ENCODE results near the gene ELOVL5.
"Not testable (repeated sequence)": the region's sequence is repeated elsewhere in the genome, so short reads cannot be mapped to it uniquely, and the experiment has no call there.

ELOVL5 gene

DNA sequence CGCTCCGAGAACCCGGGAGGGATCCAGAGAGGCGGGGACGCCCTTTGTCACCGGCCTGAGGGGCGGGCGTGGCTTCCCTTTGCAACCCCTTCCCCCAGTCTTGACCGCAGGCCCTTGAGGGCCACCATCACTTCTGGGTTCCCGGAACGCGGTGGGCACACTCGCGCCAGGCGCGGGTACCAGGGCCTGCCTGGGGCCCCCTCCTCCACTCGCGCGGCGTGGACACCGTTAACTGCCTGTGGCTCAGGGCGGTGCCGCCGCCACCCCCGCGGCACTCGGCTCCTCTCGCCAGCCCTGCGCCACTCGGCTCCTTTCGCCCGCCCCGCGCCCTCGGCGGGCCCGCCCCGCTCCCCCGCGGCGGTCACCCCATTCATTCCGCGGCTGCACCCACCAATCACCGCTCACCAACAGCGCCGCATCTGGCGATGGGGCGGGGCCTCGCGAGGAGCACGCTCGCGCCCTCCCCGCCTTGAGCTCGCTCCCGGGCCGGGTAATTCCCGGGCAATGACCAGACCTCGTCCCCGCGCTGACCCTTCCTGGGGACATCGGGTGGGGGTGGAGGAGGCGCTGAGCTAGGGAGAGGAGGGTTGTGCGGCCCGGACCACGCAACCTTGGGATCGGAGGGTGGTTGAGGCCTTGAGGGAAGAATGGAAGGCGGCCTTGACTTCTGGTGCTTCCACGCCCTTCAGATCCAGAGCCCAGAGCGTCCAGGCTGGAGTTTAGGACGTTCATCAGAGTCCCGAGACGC, 10.5 kb upstream of the ELOVL5 start:
- DNase-seq: peak; percentile 87

GRCh38 chr6:53358440-53359094, 9.8 kb upstream of the ELOVL5 start:
- no peak for DNase-seq

GRCh38 chr6:53357576-53358360, 9.0 kb upstream of the ELOVL5 start:
- DNase-seq: no peak

DNA sequence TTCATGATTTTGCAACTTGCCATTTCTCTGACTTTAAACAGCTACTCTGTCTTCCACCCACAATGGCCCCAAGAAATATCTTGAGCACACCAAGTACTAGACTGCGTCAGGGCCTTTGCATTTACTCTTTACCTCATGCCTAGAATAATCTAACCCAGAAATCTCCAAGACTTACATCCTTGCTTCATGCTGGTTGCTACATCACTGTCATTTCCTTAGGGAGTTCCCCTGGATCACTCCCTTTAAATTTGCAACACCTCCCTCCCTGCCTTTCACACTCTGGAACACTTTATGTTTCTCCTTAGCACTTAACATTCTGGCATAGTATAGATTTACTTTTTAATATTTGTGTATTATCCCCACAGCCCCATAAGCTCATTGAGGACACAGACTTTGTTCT, 4.9 kb upstream of the ELOVL5 start:
- no peak for DNase-seq

DNA sequence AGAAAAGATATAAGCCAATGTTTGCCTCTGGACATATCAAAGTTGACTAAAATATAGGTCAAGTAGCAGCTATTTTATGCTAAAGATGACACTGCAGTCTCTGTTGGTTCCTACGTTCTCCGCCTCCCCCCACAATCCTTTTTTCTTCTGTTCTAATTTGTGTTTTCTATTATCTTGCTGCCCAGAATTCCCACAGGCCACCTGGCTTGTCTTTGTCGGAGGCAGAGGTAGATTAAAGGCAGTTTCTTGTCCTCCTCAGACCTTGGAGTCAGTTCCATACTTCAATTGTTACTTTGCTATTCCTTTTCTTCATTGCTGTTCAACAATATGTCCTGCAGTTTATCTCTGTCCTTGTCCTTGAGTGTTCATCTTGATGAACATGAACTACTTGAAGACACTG, 3.6 kb upstream of the ELOVL5 start:
- no peak for DNase-seq

GRCh38 chr6:53349209-53349693, 501 bp upstream of the ELOVL5 start:
- DNase-seq: no peak

DNA sequence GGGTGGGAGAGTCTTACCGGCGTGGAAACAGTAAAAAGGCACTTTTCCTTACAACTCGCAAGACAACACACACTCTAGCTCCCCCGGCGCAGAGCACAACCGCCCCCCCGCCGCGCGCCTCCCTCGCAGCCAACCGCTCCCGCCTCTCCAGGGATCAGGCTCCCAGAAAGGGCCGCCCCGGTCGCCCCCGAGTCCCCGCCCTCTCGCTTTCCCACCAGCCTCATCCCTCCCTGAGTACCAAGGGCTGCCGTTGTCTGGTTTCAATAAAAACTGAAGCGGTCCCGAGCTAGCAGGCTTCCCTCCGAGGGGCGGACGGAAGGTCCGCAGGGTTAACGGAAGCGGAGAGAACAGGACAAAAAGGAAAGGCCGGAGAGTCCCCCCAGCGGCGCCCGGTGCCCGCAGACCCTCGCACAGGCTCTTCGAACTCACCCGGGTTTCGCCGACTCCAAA, 804 bp downstream of the ELOVL5 start:
- DNase-seq: peak; percentile 34

GRCh38 chr6:53347250-53347920, 1.4 kb downstream of the ELOVL5 start:
- no peak for DNase-seq

DNA sequence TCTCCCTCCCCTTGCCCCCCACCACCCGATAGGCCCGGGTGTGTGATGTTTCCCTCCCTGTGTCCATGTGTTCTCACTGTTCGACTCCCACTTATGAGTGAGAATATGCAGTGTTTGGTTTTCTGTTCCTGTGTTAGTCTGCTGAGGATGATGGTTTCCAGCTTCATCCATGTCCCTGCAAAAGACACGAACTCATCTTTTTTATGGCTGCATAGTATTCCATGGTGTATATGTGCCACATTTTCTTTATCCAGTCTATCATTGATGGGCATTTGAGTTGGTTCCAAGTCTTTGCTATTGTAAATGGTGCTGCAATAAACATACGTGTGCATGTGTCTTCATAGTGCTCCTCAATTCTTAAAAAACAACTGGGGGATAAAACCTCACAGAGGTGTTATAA, 2.7 kb downstream of the ELOVL5 start:
- not testable (repeated sequence) for DNase-seq

- DNase-seq: no peak
Measured at GRCh38 chr6:53344969-53345368, 3.8 kb downstream of the ELOVL5 start.

DNA sequence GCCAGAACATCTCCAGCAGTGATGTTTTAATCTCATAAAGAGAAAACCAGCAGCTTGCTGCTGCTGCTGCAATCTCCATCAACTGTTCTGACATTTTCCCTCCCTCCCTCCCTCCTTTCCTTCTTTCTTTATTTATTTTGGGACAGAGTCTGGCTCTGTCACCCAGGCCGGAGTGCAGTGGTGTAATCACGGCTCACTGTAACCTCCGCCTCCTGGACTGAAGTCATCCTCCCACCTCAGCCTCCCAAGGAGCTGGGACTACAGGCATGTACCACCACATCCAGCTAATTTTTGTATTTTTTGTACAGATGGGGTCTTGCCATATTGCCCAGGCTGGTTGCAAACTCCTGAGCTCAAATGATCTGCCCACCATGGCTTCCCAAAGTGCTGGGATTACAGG, 5.7 kb downstream of the ELOVL5 start:
- DNase-seq: no peak

- no peak for DNase-seq
Measured at GRCh38 chr6:53342217-53342616, 6.5 kb downstream of the ELOVL5 start.

- DNase-seq: no peak
Measured at GRCh38 chr6:53340536-53340935, 8.2 kb downstream of the ELOVL5 start.

DNA sequence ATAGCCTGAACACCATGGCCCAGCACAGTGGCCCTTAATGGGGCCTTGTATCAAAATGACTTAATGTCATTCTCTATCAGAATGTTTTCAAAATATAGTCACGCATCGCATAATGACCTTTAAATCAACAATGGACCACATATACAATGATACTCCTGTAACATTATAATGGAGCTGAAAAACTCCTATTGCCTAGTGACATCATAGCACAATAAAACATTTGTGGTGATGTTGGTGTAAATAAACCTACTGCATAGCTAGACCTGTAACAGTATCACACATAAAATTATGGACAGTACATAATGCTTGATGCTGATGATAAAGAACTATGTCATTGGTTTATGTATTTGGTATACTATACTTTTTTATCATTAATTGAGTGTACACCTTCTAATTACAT, 9.3 kb downstream of the ELOVL5 start:
- no peak for DNase-seq

- DNase-seq: no peak
Measured at GRCh38 chr6:53338304-53338703, 10.4 kb downstream of the ELOVL5 start.

DNA sequence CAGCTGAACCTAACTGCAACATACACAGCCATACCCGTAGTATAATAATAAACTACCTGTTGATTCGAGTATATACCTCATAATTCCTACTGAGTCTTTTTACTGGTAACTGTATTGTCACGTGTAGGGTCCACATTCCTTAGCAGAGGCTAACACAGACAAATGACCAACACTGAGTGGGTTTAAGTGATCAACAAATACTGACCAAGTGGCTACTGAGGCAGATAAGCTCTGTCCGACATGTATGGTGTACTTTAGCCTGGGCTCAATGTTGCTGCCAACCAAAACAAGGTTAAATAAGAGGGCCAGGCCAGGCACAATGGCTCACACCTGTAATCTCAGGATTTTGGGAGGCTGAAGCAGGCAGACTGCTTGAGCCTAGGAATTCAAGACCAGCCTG, 12.7 kb downstream of the ELOVL5 start:
- no peak for DNase-seq

- peak; percentile 61 for DNase-seq
Measured at GRCh38 chr6:53335224-53335994, 13.3 kb downstream of the ELOVL5 start.

DNA sequence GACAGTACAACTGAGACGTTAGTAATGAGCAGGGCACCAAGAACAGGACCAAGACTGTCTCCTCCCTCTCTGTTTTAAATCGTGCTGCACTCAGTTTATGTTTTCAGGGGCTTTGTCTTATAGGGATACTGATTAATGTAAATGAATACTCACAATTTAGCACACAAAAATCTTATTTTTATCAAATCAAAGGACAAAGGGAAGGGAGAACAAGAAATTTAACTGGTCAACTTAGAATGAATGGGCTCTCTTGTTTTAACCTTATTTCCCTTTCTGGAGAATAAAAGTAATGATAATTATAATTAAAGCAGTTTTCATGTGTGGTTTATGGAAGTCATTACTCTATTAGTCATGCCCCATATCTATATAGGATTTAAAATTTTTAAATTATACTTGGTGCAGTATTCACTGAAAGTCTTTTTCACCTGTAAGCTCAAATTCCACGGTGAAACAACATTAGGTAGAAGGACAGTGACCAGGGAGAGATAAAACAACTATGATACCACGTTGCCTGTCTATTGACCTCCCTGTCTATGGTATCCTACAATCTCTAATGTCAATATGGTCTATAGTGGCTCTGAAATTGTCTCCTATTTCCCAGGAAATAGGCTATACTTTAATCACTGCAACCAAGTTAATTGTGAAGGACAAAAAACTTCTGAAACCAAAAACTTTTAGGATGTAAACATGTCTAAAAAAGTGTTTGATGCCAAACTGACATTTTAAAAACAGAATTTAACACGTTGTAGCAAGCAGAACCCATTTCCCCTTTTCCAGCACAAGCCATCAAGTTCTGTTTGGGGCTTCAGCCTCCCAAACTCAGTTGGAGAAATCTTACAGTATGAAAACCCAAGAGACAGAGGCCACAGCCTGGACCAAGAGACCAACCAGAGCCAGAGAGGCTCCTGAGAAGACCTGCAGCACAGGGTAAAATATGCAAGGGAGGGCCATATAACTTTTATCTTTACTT, 15.0 kb downstream of the ELOVL5 start:
- no peak for DNase-seq

DNA sequence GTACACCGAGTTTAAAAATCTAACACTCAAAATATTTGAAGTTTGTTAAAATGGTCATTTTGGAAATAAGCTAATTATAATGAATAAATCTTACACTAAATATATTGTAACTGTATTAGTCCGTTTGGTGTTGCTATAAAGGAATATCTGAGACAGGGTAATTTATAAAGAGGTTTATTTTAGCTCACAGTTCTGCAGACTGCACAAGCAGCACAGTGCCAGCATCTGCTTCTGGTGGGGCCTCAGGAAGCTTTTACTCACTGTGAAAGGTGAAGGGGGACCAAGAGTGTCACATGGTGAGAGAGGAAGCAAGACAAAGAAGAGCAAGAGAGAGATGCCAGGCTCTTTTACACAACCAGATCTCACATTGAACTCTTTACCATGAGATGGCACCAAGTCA, 17.1 kb downstream of the ELOVL5 start:
- DNase-seq: no peak

- DNase-seq: no peak
Measured at GRCh38 chr6:53330137-53330536, 18.6 kb downstream of the ELOVL5 start.

GRCh38 chr6:53328375-53328774, 20.4 kb downstream of the ELOVL5 start:
- DNase-seq: no peak
